Astrocyte of the cerebellum (primary cell): ENCODE data around the gene GPR87.

Source experiments
- DNase-seq: peaks from one replicate; pipeline ENCODE4 v3.0.0-alpha.2; 2011; ENCODE audit warnings: low read depth
- H3K4me3 ChIP-seq: 2 replicates; pipeline ENCODE4 v1.5.1; 2011; ENCODE audit warnings: mild to moderate bottlenecking, low read depth, low read length, moderate library complexity
- in situ Hi-C: cut with HindIII; loops from 2 replicates; pipeline ENCODE4 v1.10.0; 2017; ENCODE audit warnings: low sequenced_read_pairs
- TF ChIP-seq, protein P1 (sequence below): IDR thresholded peaks from 2 replicates; pipeline ENCODE4 v1.5.1; 2012; ENCODE audit warnings: low read length, low read depth, moderate library complexity, mild to moderate bottlenecking; ENCODE audit errors: missing control alignments

The GPR87 gene

DNA sequence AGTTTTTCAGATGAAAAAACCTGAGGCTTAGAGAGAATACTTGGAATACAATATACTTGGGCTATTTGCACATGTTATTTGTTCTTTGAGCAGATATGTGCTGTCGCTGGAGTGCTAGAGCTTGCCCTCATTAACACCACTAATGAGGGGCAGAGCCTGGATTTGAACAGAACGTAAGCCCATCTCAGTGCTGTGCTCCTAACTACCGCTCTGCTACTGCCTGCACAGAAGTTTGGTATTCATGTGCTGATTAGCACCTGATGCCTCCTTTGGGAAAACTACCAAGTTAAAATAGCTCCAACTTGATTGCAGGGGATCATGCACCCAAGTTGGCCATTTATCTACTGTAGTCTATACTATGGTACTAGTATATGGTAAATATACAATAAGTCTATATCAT lies 3.6 kb downstream of the GPR87 start:
- TF ChIP-seq, protein P1, sequence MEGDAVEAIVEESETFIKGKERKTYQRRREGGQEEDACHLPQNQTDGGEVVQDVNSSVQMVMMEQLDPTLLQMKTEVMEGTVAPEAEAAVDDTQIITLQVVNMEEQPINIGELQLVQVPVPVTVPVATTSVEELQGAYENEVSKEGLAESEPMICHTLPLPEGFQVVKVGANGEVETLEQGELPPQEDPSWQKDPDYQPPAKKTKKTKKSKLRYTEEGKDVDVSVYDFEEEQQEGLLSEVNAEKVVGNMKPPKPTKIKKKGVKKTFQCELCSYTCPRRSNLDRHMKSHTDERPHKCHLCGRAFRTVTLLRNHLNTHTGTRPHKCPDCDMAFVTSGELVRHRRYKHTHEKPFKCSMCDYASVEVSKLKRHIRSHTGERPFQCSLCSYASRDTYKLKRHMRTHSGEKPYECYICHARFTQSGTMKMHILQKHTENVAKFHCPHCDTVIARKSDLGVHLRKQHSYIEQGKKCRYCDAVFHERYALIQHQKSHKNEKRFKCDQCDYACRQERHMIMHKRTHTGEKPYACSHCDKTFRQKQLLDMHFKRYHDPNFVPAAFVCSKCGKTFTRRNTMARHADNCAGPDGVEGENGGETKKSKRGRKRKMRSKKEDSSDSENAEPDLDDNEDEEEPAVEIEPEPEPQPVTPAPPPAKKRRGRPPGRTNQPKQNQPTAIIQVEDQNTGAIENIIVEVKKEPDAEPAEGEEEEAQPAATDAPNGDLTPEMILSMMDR = no peak
- in situ Hi-C loops = no loop called here
- no peak for DNase-seq
- H3K4me3 ChIP-seq = no peak overlapping the region

DNA sequence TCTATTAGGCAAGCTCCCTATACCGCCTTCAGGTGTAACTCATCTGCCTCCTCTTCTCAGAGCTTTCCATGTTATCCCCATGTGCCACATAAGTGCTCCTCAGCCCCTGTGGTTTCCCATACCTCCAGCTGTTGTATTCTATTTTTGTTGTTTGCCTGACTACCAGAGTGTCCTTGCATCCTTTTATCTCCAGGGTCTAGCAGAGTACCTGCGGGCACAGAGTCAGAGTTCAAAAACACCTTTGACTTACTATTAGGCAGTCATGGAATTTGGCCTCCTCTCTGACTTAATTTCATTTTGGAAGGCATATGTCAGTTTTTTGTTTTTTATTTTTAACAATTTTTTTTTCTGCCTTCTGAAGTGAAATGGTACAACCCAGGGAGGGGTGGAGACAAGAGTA lies 7.1 kb downstream of the GPR87 start:
- TF ChIP-seq, protein P1 = no peak
- DNase-seq = no peak
- no peak overlapping the region for H3K4me3 ChIP-seq
- in situ Hi-C loops = no loop called here

DNA sequence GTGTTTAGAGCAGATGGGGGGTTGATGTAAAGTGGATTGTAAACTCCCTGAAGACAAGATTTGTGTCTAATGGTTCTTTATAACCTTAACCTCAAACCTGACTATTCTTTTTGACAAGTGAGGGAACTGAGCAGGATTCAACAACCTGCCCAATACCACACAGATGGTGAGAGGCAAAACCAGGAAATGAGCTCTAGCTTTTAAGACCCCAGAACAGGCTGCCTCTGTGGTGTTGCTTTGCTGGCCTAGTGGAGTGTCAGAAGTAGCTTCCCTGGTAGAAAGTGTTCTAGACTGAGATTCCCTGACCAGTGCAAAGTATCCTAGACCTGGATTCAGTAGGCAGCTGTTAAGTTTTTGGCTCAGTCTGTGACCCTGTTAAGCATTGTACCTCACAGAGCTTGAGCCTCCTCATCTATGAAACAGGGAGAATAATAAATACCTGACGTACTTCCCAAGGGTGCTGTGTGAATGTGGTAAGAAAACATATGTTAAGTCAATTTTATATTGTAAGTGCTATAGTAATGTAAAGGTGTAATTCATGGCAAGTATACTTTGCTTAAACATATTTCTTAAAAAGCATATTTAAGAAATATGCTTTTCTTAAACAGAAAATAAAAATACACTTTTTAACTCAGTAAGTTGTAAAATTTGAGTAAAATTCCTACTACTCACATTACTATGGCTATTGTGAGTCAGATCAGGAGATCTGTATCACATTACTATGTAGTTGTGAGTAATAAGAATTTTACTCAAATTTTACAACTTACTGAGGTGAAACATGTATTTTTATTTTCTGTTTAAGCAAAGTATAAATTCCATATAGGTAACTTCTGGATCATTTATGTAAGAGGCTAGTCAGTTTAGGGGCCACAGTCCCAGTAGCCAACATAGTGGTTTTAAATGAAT lies 8.8 kb downstream of the GPR87 start:
- in situ Hi-C loops = no loop called here
- no peak for DNase-seq
- TF ChIP-seq, protein P1 = no peak
- H3K4me3 ChIP-seq = no peak overlapping the region

DNA sequence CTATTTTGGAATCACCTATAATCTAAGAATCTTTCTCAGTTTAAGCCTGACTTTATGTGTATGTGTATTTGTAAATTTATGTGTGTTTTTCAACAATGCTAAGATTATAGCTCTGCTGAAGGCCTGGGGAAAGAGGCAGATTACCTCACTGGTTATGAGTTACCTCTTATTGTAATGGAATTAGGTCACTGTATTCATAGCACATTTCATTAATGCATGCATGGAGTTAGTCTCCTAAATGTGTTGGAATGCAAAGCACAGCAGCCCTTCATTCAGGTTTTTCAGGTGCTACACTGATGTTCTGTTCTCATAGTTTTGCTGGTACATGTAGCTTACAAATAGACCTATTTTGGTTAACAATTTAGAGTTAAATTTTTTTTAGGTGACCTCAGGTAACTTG lies 9.5 kb downstream of the GPR87 start:
- TF ChIP-seq, protein P1 = no peak
- no peak overlapping the region for H3K4me3 ChIP-seq
- in situ Hi-C loops = no loop called here
- no peak for DNase-seq

DNA sequence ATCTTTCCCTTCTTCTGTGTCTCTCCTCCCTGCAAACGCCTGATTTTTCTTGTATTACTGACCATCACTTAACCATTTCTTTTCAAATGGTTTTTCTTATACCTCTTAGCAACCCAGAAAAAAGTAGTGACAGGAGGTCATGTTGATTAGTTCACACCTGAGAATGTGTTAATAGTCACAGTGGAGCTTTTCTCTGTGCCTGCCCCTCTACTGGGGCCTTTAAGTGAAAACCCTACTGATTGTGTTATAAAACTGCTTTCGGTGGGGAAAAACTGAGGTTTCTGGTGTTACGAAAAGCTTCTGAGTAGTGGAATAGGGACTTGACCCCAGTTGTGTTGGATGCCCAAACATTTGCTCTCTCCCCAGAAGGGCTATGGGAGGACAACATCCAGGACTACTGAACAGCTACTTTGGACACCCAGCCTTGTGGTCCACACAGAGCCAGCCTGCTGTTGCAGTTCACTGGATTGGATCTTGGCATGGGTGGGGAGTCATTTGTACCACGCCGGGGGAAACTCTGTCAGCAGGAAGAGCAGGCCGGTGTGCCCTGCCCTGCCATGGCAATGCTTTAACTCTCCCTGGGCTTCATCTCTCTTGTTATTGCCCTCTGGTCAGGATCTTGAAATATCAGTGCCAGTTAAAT lies 10.3 kb downstream of the GPR87 start:
- in situ Hi-C loops = no loop called here
- DNase-seq = no peak
- TF ChIP-seq, protein P1 = no peak
- no peak overlapping the region for H3K4me3 ChIP-seq

DNA sequence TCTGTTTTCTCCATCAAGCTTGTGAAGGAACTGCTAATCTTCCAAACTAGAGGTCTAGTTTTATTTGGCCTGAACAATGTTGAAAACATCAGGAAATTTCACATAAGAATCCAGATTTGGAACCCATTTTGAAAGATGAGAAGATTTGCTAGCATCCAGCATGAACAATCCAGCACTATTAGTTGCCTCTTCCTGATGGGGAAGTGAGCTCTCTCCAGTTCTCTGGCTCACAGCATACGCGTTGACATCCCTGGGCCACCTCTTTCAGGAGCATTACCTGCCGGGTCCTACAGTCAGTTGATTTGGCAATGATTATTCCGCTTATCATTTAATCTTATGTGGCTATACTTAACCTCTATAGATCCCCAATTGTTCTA lies 10.9 kb downstream of the GPR87 start:
- peak; percentile 34 for DNase-seq
- TF ChIP-seq, protein P1 = no peak
- in situ Hi-C loops = no loop called here
- H3K4me3 ChIP-seq = no peak overlapping the region
